GM18517 (cell line): ENCODE measurements around the gene HAUS5.
"Not testable (repeated sequence)": the region's sequence is repeated elsewhere in the genome, so short reads cannot be mapped to it uniquely, and the experiment has no call there.

Source experiments
- ATAC-seq: cut with Tn5 transposase; IDR thresholded peaks from one replicate; pipeline ENCODE4 v1.9.1; 2021; ENCODE audit warnings: mild to moderate bottlenecking, moderate library complexity; ENCODE audit not compliant: unreplicated experiment

The HAUS5 gene

GRCh38 chr19:35607170-35607569 is 5.4 kb upstream of the HAUS5 start:
- not testable (repeated sequence) for ATAC-seq

- ATAC-seq, result no peak
These were observed 4.9 kb upstream of the HAUS5 start for GRCh38 chr19:35607661-35608060.

DNA sequence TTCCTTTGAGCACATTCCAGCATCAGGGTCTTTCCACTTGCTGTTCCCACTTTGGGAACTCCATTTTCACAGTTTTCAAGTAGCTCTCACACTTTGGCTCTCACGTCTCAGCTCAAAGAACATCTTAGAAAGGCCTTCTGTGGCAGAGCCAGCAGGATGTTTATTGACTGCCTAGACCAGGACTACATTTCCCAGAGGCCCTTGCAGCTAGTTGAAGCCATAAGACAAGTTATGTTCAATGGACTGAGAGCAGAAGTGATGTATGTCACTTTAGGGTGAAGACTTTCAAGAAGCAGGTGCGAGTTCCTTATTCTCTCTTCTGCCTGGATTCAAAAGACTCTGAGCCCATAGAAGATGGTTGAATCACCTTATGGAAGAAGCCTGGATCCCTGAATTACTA is 4.3 kb upstream of the HAUS5 start:
- no peak for ATAC-seq

DNA sequence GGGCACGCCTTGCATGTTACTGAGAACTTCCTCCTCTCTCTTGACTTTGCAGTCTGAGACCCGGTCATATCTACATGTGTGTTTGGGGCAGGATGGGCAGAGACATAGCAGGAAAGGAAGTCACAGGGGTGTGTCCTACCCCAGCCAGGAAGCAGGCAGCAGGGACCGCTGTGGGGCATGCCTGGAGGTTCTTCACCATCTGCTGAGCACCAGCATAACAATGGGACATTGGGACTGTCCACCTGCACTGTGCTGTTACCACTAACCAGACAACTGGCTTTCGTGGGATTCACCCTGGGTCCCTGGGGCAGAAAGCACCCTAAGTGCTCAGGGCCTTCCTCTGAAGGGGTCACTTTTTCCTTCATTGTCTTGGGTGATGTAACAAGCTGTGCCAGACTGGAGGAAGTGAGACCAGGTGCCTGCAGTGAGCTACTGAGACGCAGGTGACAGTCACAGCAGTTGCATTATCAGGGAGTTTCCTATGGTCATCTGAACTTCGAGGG is 2.6 kb upstream of the HAUS5 start:
- ATAC-seq, result no peak

DNA sequence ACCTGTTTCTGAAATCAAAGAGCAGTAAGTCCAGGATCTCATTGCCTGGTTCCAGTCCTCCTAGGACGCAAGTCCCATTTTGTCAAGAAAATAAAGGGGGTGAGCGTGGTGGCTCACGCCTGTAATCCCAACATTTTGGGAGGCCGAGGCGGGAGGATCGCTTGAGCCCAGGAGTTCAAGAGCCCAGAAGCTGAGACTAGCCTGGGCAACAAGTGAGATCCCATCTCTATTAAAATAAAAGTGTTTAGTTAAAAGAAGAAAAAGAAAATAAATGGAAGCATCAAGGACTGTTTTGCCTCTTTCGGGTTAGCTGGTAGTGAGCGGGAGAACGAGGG is 344 bp upstream of the HAUS5 start:
- ATAC-seq, result peak; percentile 3

DNA sequence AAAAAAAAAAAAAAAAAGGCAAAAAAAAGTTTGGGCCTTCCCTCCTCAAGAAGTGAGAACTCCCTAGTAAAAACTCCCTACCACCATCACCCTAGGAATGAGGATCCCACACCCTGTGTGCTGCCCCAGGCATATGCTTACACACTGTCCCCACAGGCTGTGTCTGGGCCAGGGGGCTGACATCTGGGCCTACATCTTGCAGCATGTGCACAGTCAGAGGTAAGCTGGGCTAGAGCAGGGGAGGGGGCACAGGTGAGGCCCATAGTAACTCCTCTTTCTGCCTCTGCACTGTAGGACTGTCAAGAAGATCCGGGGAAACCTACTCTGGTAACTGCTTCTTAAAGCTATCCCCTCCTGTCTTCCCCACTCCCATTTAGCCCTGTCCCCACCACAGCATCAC is 1.0 kb downstream of the HAUS5 start:
- no peak for ATAC-seq

DNA sequence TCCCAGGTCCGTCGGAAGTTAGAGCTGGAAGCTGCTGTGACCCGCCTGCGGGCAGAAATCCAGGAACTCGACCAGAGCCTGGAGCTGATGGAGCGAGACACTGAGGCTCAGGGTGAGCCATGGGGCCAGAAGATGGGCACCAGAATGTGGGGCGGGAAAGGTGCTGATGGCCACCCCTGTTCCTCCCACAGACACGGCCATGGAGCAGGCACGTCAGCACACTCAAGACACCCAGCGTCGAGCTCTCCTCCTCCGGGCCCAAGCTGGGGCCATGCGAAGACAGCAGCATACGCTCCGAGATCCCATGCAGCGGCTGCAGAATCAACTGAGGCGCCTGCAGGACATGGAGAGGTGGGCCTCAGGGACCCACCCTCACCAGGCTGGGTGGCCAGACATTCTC is 2.5 kb downstream of the HAUS5 start:
- ATAC-seq, result no peak

- no peak for ATAC-seq
These were observed 6.3 kb downstream of the HAUS5 start for GRCh38 chr19:35618857-35619256.

DNA sequence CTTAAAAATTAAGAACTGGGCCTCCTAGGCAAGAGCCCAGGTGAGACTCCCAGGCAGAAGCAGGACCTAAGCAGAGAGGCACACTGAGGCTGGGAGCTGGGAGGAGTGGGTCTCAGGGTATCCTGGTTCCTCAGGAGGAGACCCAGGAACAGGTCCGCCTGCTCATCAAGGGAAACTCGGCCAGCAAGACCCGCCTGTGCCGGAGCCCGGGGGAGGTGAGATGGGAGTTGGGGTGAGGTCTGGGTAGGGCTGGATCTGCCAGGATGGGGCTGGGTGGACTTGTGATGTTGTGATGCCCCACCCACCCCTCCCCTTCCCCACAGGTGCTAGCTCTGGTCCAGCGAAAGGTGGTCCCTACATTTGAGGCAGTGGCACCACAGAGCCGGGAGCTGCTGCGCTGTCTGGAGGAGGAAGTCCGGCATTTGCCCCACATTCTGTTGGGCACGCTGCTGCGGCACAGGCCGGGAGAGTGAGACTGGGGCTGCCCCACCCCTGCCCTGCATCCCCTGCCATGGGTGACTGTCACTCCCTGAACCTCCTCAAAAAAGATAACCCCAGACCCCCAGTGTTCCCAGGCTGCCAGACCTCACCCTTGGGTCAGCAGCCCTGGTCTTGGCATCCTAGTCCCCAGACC is 6.9 kb downstream of the HAUS5 start:
- no peak for ATAC-seq

- ATAC-seq, result no peak
These were observed 7.5 kb downstream of the HAUS5 start for GRCh38 chr19:35620001-35620400.

- ATAC-seq, result no peak
These were observed 9.2 kb downstream of the HAUS5 start for GRCh38 chr19:35621708-35622107.

DNA sequence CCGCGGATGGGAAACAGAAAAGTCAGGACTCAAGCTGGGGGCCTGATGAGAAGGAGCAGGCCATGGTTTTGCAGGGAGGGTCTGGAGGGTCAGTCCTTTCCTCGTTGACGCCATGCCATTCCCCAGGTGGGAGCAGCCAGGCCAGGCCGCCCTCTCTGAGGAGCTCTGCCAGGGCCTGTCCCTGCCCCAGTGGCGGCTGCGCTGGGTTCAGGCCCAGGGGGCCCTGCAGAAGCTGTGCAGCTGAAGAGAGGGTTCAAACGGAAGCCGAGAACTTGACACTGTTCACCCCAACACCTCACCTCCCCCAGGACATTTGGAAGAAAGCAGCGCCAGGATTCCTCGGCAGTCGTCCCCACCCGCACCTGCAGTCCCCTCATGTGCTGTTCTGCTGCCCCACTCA is 10.2 kb downstream of the HAUS5 start:
- ATAC-seq, result no peak

DNA sequence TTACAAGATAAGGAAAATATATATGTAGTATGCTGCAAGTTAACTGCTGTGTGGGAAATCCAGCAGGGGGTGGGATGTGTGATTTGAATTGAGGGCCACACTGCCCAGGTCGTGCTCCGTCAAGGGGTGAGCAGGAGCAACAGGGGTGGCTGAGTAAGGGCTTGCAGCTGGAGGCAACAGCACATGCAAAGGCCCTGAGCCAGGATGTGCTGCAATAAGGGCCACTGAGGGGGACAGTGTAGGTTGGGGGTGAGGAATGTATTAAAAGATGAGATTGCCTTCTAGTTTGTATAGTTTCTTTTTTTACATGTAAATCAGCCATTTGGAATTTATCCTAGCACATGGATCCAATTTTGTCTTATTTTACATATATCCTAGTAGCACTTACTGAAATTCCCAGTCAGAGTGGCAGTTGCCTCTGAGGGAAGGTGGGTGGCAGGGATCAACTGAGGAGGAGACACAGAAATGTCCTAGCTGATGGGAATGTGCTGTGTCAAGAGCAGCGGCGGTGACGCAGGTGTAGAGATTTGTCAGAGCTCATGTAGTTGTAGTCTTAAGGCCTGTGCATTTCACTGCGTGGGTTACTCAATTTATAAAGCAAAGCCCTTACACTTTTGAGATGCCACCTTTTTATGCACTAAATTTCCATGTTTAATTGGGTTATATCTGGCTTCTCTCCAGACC is 10.9 kb downstream of the HAUS5 start:
- ATAC-seq, result no peak

DNA sequence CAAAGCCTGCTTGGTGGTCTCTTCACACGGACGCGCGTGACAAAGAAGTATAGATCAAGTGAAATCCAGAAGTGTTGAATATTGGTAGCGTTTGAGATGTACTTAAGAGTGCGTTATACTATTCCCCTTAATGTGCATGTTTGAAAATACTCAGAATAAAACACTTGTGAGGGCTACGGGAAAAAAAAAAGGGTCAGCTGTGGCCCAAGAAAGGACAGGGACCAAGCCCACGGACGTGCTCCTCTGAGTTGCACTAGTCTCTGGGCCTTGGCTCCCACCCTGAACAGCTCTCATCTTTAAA is 15.7 kb downstream of the HAUS5 start:
- ATAC-seq, result no peak

- peak; percentile 92 for ATAC-seq
These were observed 16.2 kb downstream of the HAUS5 start, which contains the start of gene RBM42 for GRCh38 chr19:35628565-35629331. Gene RBM42, plus strand, starts transcription at chr19:35629036. Its CDS starts 118 bp downstream, at chr19:35629154.

- no peak for ATAC-seq
These were observed 16.7 kb downstream of the HAUS5 start for GRCh38 chr19:35629332-35629633.

- ATAC-seq, result no peak
These were observed 21.3 kb downstream of the HAUS5 start for GRCh38 chr19:35633727-35634440.

- ATAC-seq, result no peak
These were observed 24.1 kb downstream of the HAUS5 start for GRCh38 chr19:35636651-35637050.

GRCh38 chr19:35637165-35637564 is 24.6 kb downstream of the HAUS5 start:
- ATAC-seq, result no peak

- no peak for ATAC-seq
These were observed 26.7 kb downstream of the HAUS5 start for GRCh38 chr19:35639321-35639639.

DNA sequence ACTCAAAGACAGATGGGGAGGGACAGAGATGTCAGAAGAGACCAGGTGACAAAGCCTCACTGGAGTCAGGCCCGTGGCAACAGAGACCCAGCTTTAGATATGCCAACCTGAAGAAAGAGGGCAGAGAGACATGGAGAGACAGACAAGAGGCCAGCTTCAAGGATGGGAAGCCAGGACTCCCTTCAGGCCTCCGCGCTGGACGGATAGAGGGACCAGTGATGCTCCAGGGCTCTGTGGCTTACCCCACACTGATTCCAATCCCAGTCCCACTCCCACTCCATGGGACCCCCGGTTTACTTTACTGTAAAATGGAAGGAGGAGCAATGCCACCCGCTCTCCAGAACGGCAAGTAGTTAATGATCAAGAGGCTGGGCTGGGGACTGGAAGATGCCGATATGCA is 27.3 kb downstream of the HAUS5 start:
- ATAC-seq, result no peak
